Activated CD8-positive, alpha-beta memory T cell treated with anti-CD3 and anti-CD28 coated beads, Interleukin-2, amount 10 ng/mL, durations not matched to agents 7 days and 5 days (primary cell): ENCODE results near the gene SLC25A30. TPM values are rescaled to one million over a fixed set of nuclear protein-coding genes. Genes with fewer than 3 reads are reported as not detected.
"Not testable (repeated sequence)": the region's sequence is repeated elsewhere in the genome, so short reads cannot be mapped to it uniquely, and the experiment has no call there.

Experiments
- ATAC-seq: fragments of 150-1000 bp; cut with Tn5 transposase; one replicate; pipeline ENCODE4 v1.10.0; 2021; ENCODE audit warnings: moderate library complexity
- CTCF ChIA-PET: fragments of 350-600 bp; sonication (Branson Sonifier 250); formaldehyde crosslinking; loops from one replicate; lab custom pipeline; 2021; ENCODE audit warnings: antibody characterized with exemption; lab: Charles Lee
- DNase-seq: peaks from one replicate; pipeline ENCODE4 v3.0.0-alpha.2; 2020
- H3K27ac Mint-ChIP-seq: one replicate; pipeline ENCODE4 v1.8.0; 2021; ENCODE audit warnings: mild to moderate bottlenecking, mixed read lengths
- H3K27me3 Mint-ChIP-seq: one replicate; pipeline ENCODE4 v1.8.0; 2021; ENCODE audit warnings: mixed read lengths
- H3K36me3 Mint-ChIP-seq: one replicate; pipeline ENCODE4 v1.8.0; 2021; ENCODE audit warnings: mild to moderate bottlenecking, mixed read lengths
- H3K4me1 Mint-ChIP-seq: one replicate; pipeline ENCODE4 v1.8.0; 2021; ENCODE audit warnings: mixed read lengths
- H3K4me3 Mint-ChIP-seq: one replicate; pipeline ENCODE4 v1.8.0; 2021; ENCODE audit warnings: mild to moderate bottlenecking, moderate library complexity, mixed read lengths
- H3K9me3 Mint-ChIP-seq: one replicate; pipeline ENCODE4 v1.8.0; 2022; ENCODE audit warnings: low read depth, mixed read lengths
- total RNA-seq, 2 experiments: library from RNA; stranded (reverse); gene quantifications; one replicate each; pipeline ENCODE4 v1.2.3, GENCODE V29; 2021

SLC25A30 gene
- total RNA-seq, 2 experiments from 2014 or later, result 23.5 to 28.4 TPM

DNA sequence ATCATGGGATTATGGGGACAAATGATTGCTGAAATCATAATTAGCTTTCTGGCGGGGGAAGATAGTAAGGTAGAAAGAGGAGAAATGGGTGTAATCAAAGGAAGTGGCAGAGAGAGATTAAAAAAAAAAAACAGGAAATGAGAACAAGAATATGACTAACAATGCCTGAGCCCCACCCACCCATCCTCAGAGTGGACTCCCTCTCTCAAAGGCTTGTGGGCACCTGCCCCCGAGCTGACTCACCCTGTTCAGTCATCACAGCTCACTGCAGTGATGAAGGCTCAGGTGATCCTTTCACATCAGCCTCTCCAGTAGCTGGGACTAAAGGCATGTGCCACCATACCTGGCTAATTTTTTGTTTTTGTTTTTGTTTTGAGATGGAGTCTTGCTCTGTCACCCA is 50.8 kb downstream of the SLC25A30 start:
- H3K27me3 Mint-ChIP-seq, result no peaks in the 10 kb centered on the region
- peaks cover 6% of the 10 kb centered on the region for H3K9me3 Mint-ChIP-seq
- DNase-seq (peak; percentile 97), ATAC-seq (peak; percentile 100)
- H3K27ac Mint-ChIP-seq, result peak overlapping the region; percentile 94
- CTCF ChIA-PET, result interaction anchor here (0.8 to 8.0 kb wide), 5 partner anchors 10 to 97 kb away, joined by 3 to 108 read pairs (median 19); partner anchors contain the start of genes COG3 and TPT1
- peaks cover 58% of the 10 kb centered on the region for H3K4me1 Mint-ChIP-seq
- peak overlapping the region; percentile 35 for H3K4me3 Mint-ChIP-seq
- peaks cover 22% of the 10 kb centered on the region for H3K36me3 Mint-ChIP-seq

DNA sequence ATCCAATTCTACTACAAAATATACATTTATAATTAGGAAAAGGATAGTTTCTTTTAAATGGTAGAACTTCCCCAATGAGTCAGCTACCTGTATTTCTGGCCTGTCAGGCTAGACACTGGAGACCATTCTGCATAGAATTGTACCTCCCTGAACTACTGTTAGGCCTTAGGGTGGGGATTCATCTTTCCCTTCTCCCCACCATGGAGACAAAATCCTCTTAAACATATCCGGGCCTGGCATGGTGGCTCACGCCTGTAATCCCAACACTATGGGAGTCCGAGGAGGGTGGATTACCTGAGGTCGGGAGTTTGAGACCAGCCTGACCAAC is 52.7 kb downstream of the SLC25A30 start:
- CTCF ChIA-PET, result interaction anchor here (4.9 to 8.0 kb wide), 2 partner anchors 8 to 30 kb away, joined by 19 to 108 read pairs; no protein-coding TSS in a partner anchor
- ATAC-seq (no peak), DNase-seq (no peak)
- no peaks in the 10 kb centered on the region for H3K27me3 Mint-ChIP-seq
- peaks cover 61% of the 10 kb centered on the region for H3K4me1 Mint-ChIP-seq
- peaks cover 6% of the 10 kb centered on the region for H3K9me3 Mint-ChIP-seq
- H3K36me3 Mint-ChIP-seq, result peaks cover 29% of the 10 kb centered on the region
- no peak overlapping the region for H3K4me3 Mint-ChIP-seq
- H3K27ac Mint-ChIP-seq, result no peak overlapping the region

DNA sequence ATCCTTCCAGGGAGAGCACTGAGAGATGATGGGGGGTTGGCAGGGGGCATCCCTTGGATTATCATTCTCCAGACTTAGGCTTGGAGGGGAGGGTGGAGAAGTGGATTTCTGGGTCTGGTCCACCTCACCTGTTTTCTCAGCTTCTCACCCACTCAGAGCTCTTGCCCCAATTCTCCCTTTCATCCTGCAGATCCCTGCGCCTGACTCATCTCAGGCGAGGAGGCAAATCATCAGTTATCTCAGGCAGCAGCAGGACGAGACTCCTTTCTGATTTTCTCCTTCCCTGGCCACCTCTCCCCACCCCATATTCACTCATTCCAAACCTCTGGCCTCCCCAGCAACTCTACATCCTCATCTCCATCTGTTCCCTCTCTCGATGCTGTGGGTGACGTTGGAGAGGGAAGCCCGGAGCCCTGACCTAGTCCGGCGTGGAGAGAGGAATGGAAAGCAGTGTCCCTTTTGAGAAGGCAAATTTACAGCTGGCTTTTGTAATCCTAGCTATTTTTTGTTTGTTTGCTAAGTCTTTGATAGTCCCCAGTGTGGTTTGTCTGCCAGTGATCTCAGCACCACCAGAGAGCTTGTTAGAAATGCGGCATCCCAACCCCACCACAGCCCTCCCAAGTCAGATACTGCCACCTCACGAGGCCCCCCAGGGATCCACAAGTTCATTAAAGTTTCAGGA is 53.2 kb downstream of the SLC25A30 start:
- no peak overlapping the region for H3K4me3 Mint-ChIP-seq
- peak overlapping the region; percentile 40 for H3K27ac Mint-ChIP-seq
- peaks cover 34% of the 10 kb centered on the region for H3K36me3 Mint-ChIP-seq
- CTCF ChIA-PET, result interaction anchor here (4.9 to 8.0 kb wide), 2 partner anchors 8 to 31 kb away, joined by 19 to 108 read pairs; no protein-coding TSS in a partner anchor
- H3K9me3 Mint-ChIP-seq, result peaks cover 6% of the 10 kb centered on the region
- H3K4me1 Mint-ChIP-seq, result peaks cover 61% of the 10 kb centered on the region
- ATAC-seq (no peak), DNase-seq (no peak)
- no peaks in the 10 kb centered on the region for H3K27me3 Mint-ChIP-seq

DNA sequence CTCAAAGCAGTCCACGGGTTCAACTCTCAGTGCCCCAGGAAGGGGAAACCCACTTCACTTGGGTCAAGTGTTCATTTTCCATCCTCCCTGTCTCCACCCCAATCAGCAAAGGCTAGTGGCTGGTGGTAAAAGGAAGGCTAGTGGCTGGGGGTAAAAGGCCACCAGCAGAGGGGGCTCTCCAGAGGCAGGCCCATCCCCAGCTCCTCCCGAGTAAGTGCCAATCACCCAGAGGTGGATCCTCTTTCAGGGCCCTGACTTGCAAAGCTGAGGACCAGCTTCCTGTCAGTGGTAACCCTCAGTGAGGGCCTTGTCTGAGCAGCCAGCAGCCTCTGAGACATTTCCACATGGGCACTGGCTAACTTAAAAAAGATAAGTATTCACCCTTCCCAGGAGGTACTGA is 55.2 kb downstream of the SLC25A30 start:
- DNase-seq (peak; percentile 51), ATAC-seq (peak; percentile 11)
- CTCF ChIA-PET, result interaction anchor here (0.5 to 1.4 kb wide), 4 partner anchors 9 to 104 kb away, joined by 3 to 6 read pairs (median 4); no protein-coding TSS in a partner anchor
- Mint-ChIP-seq H3K4me3 (no peak overlapping the region), H3K27me3 (no peaks in the 10 kb centered on the region), H3K27ac (peak overlapping the region; percentile 67), H3K9me3 (peaks cover 6% of the 10 kb centered on the region), H3K36me3 (peaks cover 42% of the 10 kb centered on the region), H3K4me1 (peaks cover 55% of the 10 kb centered on the region)

DNA sequence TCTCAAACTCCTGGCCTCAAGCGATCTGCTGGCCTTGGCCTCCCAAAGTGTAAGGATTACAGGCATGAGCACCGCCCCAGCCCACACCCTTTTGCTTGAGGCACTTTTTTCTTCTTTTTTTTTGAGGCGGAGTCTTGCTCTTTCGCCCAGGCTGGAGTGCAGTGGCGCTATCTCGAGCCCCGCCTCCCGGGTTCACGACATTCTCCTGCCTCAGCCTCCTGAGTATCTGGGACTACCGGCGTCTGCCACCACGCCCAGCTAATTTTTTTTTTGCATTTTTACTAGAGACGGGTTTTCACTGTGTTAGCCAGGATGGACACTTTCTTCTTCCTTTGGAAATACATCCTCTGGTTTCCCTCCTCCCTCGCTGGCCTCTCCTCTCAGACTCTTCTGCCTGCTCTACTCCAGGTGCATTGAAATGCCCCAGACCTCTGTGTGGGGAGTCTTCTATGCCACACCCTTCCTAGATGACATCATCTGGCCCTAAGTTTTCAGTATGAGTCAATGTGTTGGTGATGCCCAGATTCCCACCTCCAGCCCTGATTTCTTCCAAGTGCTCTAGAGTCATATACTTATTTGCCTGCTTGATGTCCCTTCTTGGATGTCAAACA is 56.5 kb downstream of the SLC25A30 start:
- peaks cover 55% of the 10 kb centered on the region for H3K4me1 Mint-ChIP-seq
- DNase-seq (no peak), ATAC-seq (peak; percentile 24)
- H3K36me3 Mint-ChIP-seq, result peaks cover 42% of the 10 kb centered on the region
- peaks cover 6% of the 10 kb centered on the region for H3K9me3 Mint-ChIP-seq
- no peaks in the 10 kb centered on the region for H3K27me3 Mint-ChIP-seq
- CTCF ChIA-PET, result interaction anchor here (0.6 kb wide), 1 partner anchor 16 kb away, joined by 5 read pairs; no protein-coding TSS in a partner anchor
- H3K27ac Mint-ChIP-seq, result peak overlapping the region; percentile 20
- H3K4me3 Mint-ChIP-seq, result no peak overlapping the region

DNA sequence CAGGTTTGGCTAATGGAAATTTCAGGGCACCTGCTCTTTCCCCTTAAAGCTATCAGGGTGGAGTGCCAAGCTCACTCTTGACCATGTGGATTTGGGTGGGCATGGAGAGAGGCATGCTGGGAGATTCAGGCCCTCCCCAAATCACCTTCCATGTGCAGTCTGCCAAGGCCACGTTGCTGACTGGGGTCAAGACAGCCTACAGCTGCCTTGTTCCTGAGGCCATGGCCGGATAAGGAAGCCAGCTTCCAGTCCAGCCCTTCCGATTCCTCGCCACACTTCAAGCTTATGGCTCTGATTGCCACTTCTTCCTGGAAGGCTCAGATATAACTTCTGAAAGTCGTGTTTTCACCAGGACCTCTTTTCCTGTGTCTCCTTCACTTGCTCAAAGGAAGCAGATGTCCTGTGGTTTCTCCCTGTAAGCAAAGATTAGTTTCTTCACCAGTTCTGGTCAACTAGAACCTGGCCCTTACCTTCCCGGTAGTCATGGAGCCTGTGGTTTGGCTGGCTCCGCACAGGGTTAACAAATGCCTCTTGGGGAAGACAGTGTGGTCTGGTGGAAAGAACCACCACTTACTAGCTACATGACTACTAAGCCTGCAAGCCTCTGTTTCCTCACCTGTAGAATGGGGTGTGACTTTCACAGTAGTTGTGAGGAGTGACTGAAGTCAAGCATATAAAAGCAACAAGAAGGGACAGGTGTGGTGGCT is 61.1 kb downstream of the SLC25A30 start:
- CTCF ChIA-PET, result interaction anchor here (0.7 to 2.7 kb wide), 9 partner anchors 10 to 38 kb away, joined by 3 to 19 read pairs (median 5); no protein-coding TSS in a partner anchor
- H3K9me3 Mint-ChIP-seq, result no peaks in the 10 kb centered on the region
- H3K4me1 Mint-ChIP-seq, result peaks cover 34% of the 10 kb centered on the region
- peak overlapping the region; percentile 66 for H3K27ac Mint-ChIP-seq
- H3K27me3 Mint-ChIP-seq, result no peaks in the 10 kb centered on the region
- ATAC-seq, result peak; percentile 80
- DNase-seq, result peak; percentile 68
- peaks cover 33% of the 10 kb centered on the region for H3K36me3 Mint-ChIP-seq
- H3K4me3 Mint-ChIP-seq, result no peak overlapping the region

DNA sequence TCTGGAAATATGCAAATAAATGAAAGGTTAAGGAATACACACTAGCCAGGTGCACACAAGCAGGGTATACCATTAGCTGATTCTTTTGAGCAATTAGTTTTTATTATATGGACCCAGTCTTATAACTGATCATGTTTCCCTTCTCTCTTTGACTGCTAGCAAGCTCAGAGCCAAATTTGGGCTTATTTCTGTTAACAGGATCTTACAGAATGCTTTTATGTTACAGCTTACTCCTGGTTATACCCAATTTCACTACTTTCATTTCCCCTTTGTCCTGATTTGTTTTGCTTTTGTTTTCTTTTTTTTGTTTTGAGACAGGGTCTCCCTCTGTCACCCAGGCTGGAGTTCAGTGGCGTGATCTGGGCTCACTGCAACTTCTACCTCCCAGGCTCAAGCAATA is 64.3 kb downstream of the SLC25A30 start:
- H3K27ac Mint-ChIP-seq, result peak overlapping the region; percentile 67
- H3K36me3 Mint-ChIP-seq, result peaks cover 33% of the 10 kb centered on the region
- DNase-seq (no peak), ATAC-seq (no peak)
- CTCF ChIA-PET, result interaction anchor here (0.8 to 2.3 kb wide), 5 partner anchors 9 to 307 kb away, joined by 3 to 8 read pairs (median 6); partner anchors contain the start of gene TPT1
- H3K9me3 Mint-ChIP-seq, result no peaks in the 10 kb centered on the region
- peaks cover 26% of the 10 kb centered on the region for H3K4me1 Mint-ChIP-seq
- no peaks in the 10 kb centered on the region for H3K27me3 Mint-ChIP-seq
- H3K4me3 Mint-ChIP-seq, result no peak overlapping the region

DNA sequence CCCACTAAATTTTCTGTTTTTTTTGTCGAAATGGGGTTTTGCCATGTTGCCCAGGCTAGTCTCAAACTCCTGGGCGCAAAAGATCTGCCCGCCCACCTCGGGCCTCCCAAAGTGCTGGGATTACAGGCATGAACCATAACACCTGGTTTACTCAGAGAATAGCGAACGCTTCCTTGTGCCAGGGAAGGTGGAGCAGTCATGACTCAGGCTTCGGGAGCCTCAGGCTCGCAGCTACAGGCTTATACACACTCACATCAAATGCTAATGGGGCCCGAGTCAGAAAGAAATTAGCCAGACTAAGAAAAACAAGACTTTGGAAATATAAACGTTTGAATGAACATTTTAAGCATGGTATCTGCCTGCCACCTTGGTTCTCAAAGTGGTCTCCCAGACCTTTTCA is 66.1 kb downstream of the SLC25A30 start:
- Mint-ChIP-seq H3K36me3 (peaks cover 33% of the 10 kb centered on the region), H3K27ac (no peak overlapping the region)

DNA sequence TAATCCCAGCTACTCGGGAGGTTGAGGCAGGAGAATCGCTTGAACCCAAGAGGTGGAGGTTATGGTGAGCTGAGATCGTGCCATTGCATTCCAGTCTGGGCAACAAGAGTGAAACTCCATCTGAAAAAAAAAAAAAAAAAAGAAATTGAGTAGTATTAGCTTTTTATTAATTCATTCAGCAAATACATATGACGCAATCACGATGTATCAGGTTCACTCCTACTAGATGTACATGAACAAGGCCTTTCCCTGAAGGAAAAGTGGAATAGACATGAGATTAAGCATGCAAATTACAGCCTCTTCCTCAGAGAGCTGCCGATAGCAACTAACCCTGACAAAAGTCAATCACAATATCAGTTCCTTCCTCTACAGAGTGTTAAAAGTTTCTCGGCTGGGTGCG is 68.0 kb downstream of the SLC25A30 start:
- H3K4me1 Mint-ChIP-seq, result peaks cover 8% of the 10 kb centered on the region
- H3K9me3 Mint-ChIP-seq, result no peaks in the 10 kb centered on the region
- H3K27ac Mint-ChIP-seq, result no peak overlapping the region
- no peak overlapping the region for H3K4me3 Mint-ChIP-seq
- no peak for ATAC-seq
- H3K36me3 Mint-ChIP-seq, result peaks cover 29% of the 10 kb centered on the region
- no peak for DNase-seq
- H3K27me3 Mint-ChIP-seq, result no peaks in the 10 kb centered on the region
- CTCF ChIA-PET, result no interaction called here

More for the DNA sequence above, 66.1 kb downstream of the SLC25A30 start:
- DNase-seq, result no peak
- Mint-ChIP-seq H3K27me3 (no peaks in the 10 kb centered on the region), H3K4me3 (no peak overlapping the region), H3K4me1 (peaks cover 14% of the 10 kb centered on the region), H3K9me3 (no peaks in the 10 kb centered on the region)
- CTCF ChIA-PET, result interaction anchor here (2.3 kb wide), 1 partner anchor 18 kb away, joined by 8 read pairs; no protein-coding TSS in a partner anchor
- no peak for ATAC-seq

DNA sequence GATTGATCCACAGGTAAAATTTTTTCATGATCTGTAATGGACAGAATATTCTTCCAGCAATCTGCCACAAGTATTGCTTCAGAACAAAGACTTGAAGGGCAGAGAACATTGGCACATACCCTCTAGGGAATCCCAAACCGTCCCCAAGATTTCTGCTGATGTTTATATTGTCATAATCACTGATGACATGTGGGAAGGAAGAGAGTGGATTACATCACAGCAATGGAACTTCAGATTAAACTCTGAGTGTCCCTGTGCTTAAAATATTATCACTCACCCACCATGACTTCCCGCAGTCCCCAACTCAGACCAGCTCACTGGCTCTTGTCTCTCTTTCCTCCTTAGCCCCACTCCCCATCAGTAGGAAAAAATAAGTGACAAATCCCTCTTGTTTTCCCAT is 68.7 kb downstream of the SLC25A30 start:
- H3K27ac Mint-ChIP-seq, result no peak overlapping the region
- no peak overlapping the region for H3K4me3 Mint-ChIP-seq
- ATAC-seq (no peak), DNase-seq (no peak)
- H3K9me3 Mint-ChIP-seq, result no peaks in the 10 kb centered on the region
- peaks cover 33% of the 10 kb centered on the region for H3K36me3 Mint-ChIP-seq
- CTCF ChIA-PET, result no interaction called here
- H3K4me1 Mint-ChIP-seq, result peaks cover 10% of the 10 kb centered on the region
- no peaks in the 10 kb centered on the region for H3K27me3 Mint-ChIP-seq

DNA sequence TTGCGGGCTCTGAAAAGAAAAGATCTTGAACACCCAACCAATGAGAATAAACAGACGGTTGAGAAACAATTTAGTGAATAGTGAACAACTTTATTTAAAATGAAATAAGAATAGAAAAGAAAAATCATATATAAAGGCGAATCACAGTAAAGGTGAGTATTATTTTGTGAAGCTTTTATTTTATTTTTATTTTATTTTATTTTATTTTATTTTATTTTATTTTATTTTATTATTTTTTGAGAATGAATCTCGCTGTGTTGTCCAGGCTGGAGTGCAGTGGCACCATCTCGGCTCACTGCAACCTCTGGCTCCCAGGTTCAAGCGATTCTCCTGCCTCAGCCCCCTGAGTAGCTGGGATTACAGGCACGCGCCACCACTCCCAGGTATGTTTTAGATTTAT is 74.1 kb downstream of the SLC25A30 start:
- not testable (repeated sequence) for ATAC-seq, H3K4me3 Mint-ChIP-seq, H3K9me3 Mint-ChIP-seq, DNase-seq, H3K27ac Mint-ChIP-seq, H3K27me3 Mint-ChIP-seq
- CTCF ChIA-PET, result interaction anchor here (0.6 to 8.1 kb wide), 2 partner anchors 26 to 130 kb away, joined by 3 to 52 read pairs; no protein-coding TSS in a partner anchor
- Mint-ChIP-seq H3K4me1 (peaks cover 22% of the 10 kb centered on the region), H3K36me3 (peaks cover 33% of the 10 kb centered on the region)
